ENCODE data around the gene PCDH20. TPM values are rescaled to one million over a fixed set of nuclear protein-coding genes. Genes with fewer than 3 reads are reported as not detected.

The PCDH20 gene
- not detected in 2 replicates for total RNA-seq (2011; cell fraction: chromatin; rRNA removed; ENCODE audit: low replicate concordance)
- total RNA-seq (2011; cell fraction: nucleolus; rRNA removed) = not detected in 2 replicates
- not detected in 2 replicates for total RNA-seq (2011; cell fraction: nucleoplasm; rRNA removed)
- not detected in 2 replicates for total RNA-seq (2014; rRNA removed)
- total RNA-seq (2014; rRNA removed; fragmentation: Illumina TruSeq; extraction: Trizol) = not detected in 2 replicates
- total RNA-seq (2015; rRNA removed; fragmentation: Illumina TruSeq; extraction: Trizol) = not detected in 2 replicates
- total RNA-seq (2021) = not detected in 2 replicates
- polyA plus RNA-seq (2011; rRNA removed) = not detected in 2 replicates
- polyA plus RNA-seq (2011; cell fraction: cytosol; rRNA removed) = not detected in 2 replicates
- polyA plus RNA-seq (2011; cell fraction: nucleus; rRNA removed) = not detected in 2 replicates
- polyA plus RNA-seq (2012) = not detected in 2 replicates
- not detected in 2 replicates for polyA plus RNA-seq (2014; fragmentation: Illumina TruSeq; extraction: Trizol)
- polyA plus RNA-seq (2014; fragmentation: Nextera tagmentation; extraction: Ambion mirVana) = not detected
- polyA plus RNA-seq (2014; rRNA removed) = not detected in 2 replicates
- polyA minus RNA-seq (2011; rRNA and poly(A)+ RNA removed) = not detected in 2 replicates
- polyA minus RNA-seq (2011; cell fraction: cytosol; rRNA and poly(A)+ RNA removed) = not detected in 2 replicates
- not detected in 2 replicates for polyA minus RNA-seq (2011; cell fraction: nucleus; rRNA and poly(A)+ RNA removed)
- not detected for Bru-seq, nascent RNA
- BruChase-seq, experiment 1, labeled RNA remaining after a 2-hour chase = not detected
- not detected for BruChase-seq, experiment 2, labeled RNA remaining after a 6-hour chase
- long read RNA-seq, experiment 1 = 0 reads
- long read RNA-seq, experiment 2 = 0 reads
- long read RNA-seq, experiment 3 = 0 reads

- DNase-seq (ENCODE audit: extremely low read depth in 1 of 4, low spot score in 3 of 4) (no peak), FAIRE-seq (no peak), ATAC-seq (no peak)
- H3K9me3 ChIP-seq (replicated peaks; ENCODE audit: control insufficient read depth, insufficient read depth, low read depth, low read length) = no peaks in the 10 kb centered on the region
- CTCF ChIA-PET (ENCODE audit: low intra/inter-chr PET ratio) = no interaction called here
- H4K20me1 ChIP-seq (replicated peaks; ENCODE audit: control insufficient read depth, insufficient read depth, low read length) = no peaks in the 10 kb centered on the region
- TF ChIP-seq PCBP1 (IDR thresholded peaks at IDR 0.05; ENCODE audit: low read depth, low read length, poor library complexity, severe bottlenecking) = no peak
- no peak for TF ChIP-seq ZNF696 (CRISPR knock-in tag; conservative IDR thresholded peaks at IDR 0.05)
- no peaks in the 10 kb centered on the region for H3K79me2 ChIP-seq (ENCODE audit: control insufficient read depth, insufficient read depth, low read length)
- H3K9me1 ChIP-seq (ENCODE audit: control insufficient read depth, insufficient read depth, low read length) = no peaks in the 10 kb centered on the region
- H3K9ac ChIP-seq (ENCODE audit: insufficient read depth in 1 of 2, low read depth in 2 of 2, low read length in 2 of 2) = no peak within 1 kb of the TSS
- POLR2A ChIA-PET = no interaction called here
- H3K4me1 ChIP-seq (replicated peaks in 1 of 2; ENCODE audit: control insufficient read depth in 2 of 2, insufficient read depth in 2 of 2, low read length in 2 of 2) = no peaks in the 10 kb centered on the region
- 0% methylated on average over 3 of the region's 3 CpGs for WGBS (ENCODE audit: insufficient coverage, low coverage, missing lambda C conversion rate)
- no peak within 1 kb of the TSS for H3K4me3 ChIP-seq
- H3K27ac ChIP-seq (ENCODE audit: extremely low read depth, low read depth, low read length) = no peak within 1 kb of the TSS
- no TSS peak for BruUV-seq (replicated peaks)
- no peaks in the 10 kb centered on the region for H3K27me3 ChIP-seq (ENCODE audit: control insufficient read depth in 2 of 2, insufficient read depth in 2 of 2, low read length in 2 of 2)
- no peak within 1 kb of the TSS for H3K4me2 ChIP-seq (ENCODE audit: insufficient read depth, low read length)
- no peak within 1 kb of the TSS for H2AFZ ChIP-seq (ENCODE audit: low read depth, low read length)
- in situ Hi-C loops (cut with MboI) (no loop called here), intact Hi-C loops (cut with micrococcal nuclease) (no loop called here)
- H3K36me3 ChIP-seq (ENCODE audit: control insufficient read depth, insufficient read depth, low read length) = no peaks in the 10 kb centered on the region
These were observed at the start of gene PCDH20 for GRCh38 chr13:61415749-61416148. PCDH20 (minus strand) TSS chr13:61415849; CDS start chr13:61415158, 691 bp downstream.

GRCh38 chr13:61463024-61463423 is 47.4 kb upstream of the PCDH20 start:
- intact Hi-C loops (cut with micrococcal nuclease) = no loop called here
- BruUV-seq (replicated peaks) = no TSS peak

More at GRCh38 chr13:61463024-61463423, 47.4 kb upstream of the PCDH20 start:
- Histone ChIP-seq H3K9ac (ENCODE audit: insufficient read depth in 1 of 2, low read depth in 2 of 2, low read length in 2 of 2) (no peak overlapping the region), H3K36me3 (ENCODE audit: control insufficient read depth, insufficient read depth, low read length) (no peaks in the 10 kb centered on the region), H3K9me3 (replicated peaks; ENCODE audit: control insufficient read depth, insufficient read depth, low read depth, low read length) (no peaks in the 10 kb centered on the region), H4K20me1 (replicated peaks; ENCODE audit: control insufficient read depth, insufficient read depth, low read length) (no peaks in the 10 kb centered on the region), H3K4me2 (ENCODE audit: insufficient read depth, low read length) (no peak overlapping the region), H3K79me2 (ENCODE audit: control insufficient read depth, insufficient read depth, low read length) (no peaks in the 10 kb centered on the region), H2AFZ (ENCODE audit: low read depth, low read length) (no peak overlapping the region), H3K27ac (ENCODE audit: extremely low read depth, low read depth, low read length) (no peak overlapping the region), H3K4me1 (replicated peaks in 1 of 2; ENCODE audit: control insufficient read depth in 2 of 2, insufficient read depth in 2 of 2, low read length in 2 of 2) (no peaks in the 10 kb centered on the region), H3K9me1 (ENCODE audit: control insufficient read depth, insufficient read depth, low read length) (no peaks in the 10 kb centered on the region), H3K4me3 (no peak overlapping the region), H3K27me3 (ENCODE audit: control insufficient read depth in 2 of 2, insufficient read depth in 2 of 2, low read length in 2 of 2) (no peaks in the 10 kb centered on the region)
- 0% methylated on average over 1 of the region's 1 CpG for WGBS (ENCODE audit: insufficient coverage, low coverage, missing lambda C conversion rate)
- DNase-seq (ENCODE audit: extremely low read depth in 1 of 4, low spot score in 3 of 4) (no peak), FAIRE-seq (no peak), ATAC-seq (no peak)
- ChIA-PET CTCF (ENCODE audit: low intra/inter-chr PET ratio) (no interaction called here), POLR2A (no interaction called here)
- in situ Hi-C loops (cut with MboI) = no loop called here
- TF ChIP-seq MED1 (CRISPR knock-in tag; IDR thresholded peaks at IDR 0.05; ENCODE audit: borderline replicate concordance) = no peak
- no peak for TF ChIP-seq ZNF280A (IDR thresholded peaks at IDR 0.05; ENCODE audit: low read depth, partially characterized antibody)
- no peak for TF ChIP-seq ARID2 (IDR thresholded peaks at IDR 0.05)
- TF ChIP-seq GTF2F1 (IDR thresholded peaks at IDR 0.05; ENCODE audit: low read depth, low read length) = no peak
- TF ChIP-seq ZNF277 (CRISPR knock-in tag; IDR thresholded peaks at IDR 0.05; ENCODE audit: borderline replicate concordance) = no peak
- no peak for TF ChIP-seq PRPF4 (IDR thresholded peaks at IDR 0.05; ENCODE audit: insufficient read depth, low read depth, low read length, poor library complexity, severe bottlenecking)
- no peak for TF ChIP-seq NR3C1 (CRISPR knock-in tag; IDR thresholded peaks at IDR 0.05)
